ENCODE results near the gene EMX1. TPM values are rescaled to one million over a fixed set of nuclear protein-coding genes. Genes with fewer than 3 reads are reported as not detected.

The EMX1 gene
- total RNA-seq, 1 donor from 2014 or later, result 8.2 TPM

GRCh38 chr2:72972352-72973136 is 55.2 kb downstream of the EMX1 start:
- TF ChIP-seq CTCF (conservative IDR thresholded peaks at IDR 0.05; ENCODE audit: low read depth, low read length), result no peak
- DNase-seq (ENCODE audit: low read depth), result no peak
- no peak overlapping the region for H3K4me3 ChIP-seq (ENCODE audit: low read depth, low read length)

- no peak overlapping the region for H3K4me3 ChIP-seq (ENCODE audit: low read depth, low read length)
- TF ChIP-seq CTCF (conservative IDR thresholded peaks at IDR 0.05; ENCODE audit: low read depth, low read length), result no peak
- DNase-seq (ENCODE audit: low read depth), result no peak
Observed at GRCh38 chr2:72973137-72973535, 55.8 kb downstream of the EMX1 start.

- H3K4me3 ChIP-seq (ENCODE audit: low read depth, low read length), result no peak overlapping the region
- no peak for DNase-seq (ENCODE audit: low read depth)
- TF ChIP-seq CTCF (conservative IDR thresholded peaks at IDR 0.05; ENCODE audit: low read depth, low read length), result peak; percentile 91
Observed at GRCh38 chr2:72973566-72974435, 56.5 kb downstream of the EMX1 start.

- TF ChIP-seq CTCF (conservative IDR thresholded peaks at IDR 0.05; ENCODE audit: low read depth, low read length), result no peak
- DNase-seq (ENCODE audit: low read depth), result no peak
- H3K4me3 ChIP-seq (ENCODE audit: low read depth, low read length), result no peak overlapping the region
Observed at GRCh38 chr2:72974436-72974754, 57.1 kb downstream of the EMX1 start.

- no peak for TF ChIP-seq CTCF (conservative IDR thresholded peaks at IDR 0.05; ENCODE audit: low read depth, low read length)
- no peak for DNase-seq (ENCODE audit: low read depth)
- H3K4me3 ChIP-seq (ENCODE audit: low read depth, low read length), result no peak overlapping the region
Observed at GRCh38 chr2:72975017-72975416, 57.7 kb downstream of the EMX1 start.

GRCh38 chr2:72979896-72980295 is 62.6 kb downstream of the EMX1 start:
- no peak for TF ChIP-seq CTCF (conservative IDR thresholded peaks at IDR 0.05; ENCODE audit: low read depth, low read length)
- no peak overlapping the region for H3K4me3 ChIP-seq (ENCODE audit: low read depth, low read length)
- DNase-seq (ENCODE audit: low read depth), result no peak

Data from epithelial cell of proximal tubule (primary cell).